Amygdala (tissue), 56 donors: ENCODE data around the gene ADAMTS9.
A peak's percentile ranks its signal among the peaks of the same experiment; 100 is the strongest.

ENCODE experiments used
- DNase-seq, 56 donors: peaks; one replicate each; lab custom pipeline; 2025; lab: John Stamatoyannopoulos, UW

The ADAMTS9 gene

DNA sequence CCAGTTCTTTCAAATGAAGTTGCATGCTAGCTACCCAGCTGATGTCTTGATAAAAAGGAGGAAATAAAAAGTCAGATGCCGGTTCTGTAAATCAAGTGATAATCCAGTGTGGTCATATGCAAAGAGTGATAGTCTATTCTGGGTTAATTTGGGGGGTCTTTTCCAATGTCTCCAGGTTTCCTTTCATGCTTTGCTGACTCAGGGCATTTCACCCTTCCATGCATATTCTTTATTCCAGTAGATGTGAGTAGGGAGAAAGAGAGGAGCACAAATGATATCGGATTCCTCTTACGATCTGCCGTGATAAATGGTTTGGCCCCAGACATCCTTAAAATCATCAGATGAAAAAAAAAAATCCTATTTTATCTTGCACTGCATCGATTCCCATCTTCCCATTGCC, 60.8 kb downstream of the ADAMTS9 start:
- DNase-seq: no peak

GRCh38 chr3:64625381-64625780, 62.4 kb downstream of the ADAMTS9 start:
- no peak for DNase-seq

GRCh38 chr3:64623125-64623524, 64.7 kb downstream of the ADAMTS9 start:
- DNase-seq: no peak

- DNase-seq: no peak
Observed at GRCh38 chr3:64621726-64622395, 65.9 kb downstream of the ADAMTS9 start.

GRCh38 chr3:64621275-64621674, 66.5 kb downstream of the ADAMTS9 start:
- DNase-seq: no peak

DNA sequence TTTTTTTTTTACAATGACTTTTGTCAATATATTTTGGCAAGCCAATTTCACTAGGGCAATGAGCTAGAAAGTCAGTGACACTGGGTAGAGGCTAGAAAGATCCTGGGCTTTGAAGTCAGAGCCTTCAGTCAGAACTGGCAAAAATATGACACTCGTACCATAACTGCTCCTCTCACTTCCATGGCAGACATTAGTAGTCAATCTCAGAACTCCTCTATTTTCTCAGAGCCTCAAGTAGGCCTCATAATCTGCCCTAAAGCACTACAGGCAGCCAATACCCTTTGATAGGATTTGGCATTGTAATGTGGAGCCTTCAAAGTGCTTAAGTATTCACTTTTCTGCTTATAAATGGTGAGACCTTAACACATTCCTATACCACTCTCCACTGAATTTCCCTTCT, 67.8 kb downstream of the ADAMTS9 start:
- no peak for DNase-seq

GRCh38 chr3:64619216-64619615, 68.6 kb downstream of the ADAMTS9 start:
- no peak for DNase-seq

GRCh38 chr3:64617610-64618009, 70.2 kb downstream of the ADAMTS9 start:
- DNase-seq: no peak

GRCh38 chr3:64616953-64617352, 70.8 kb downstream of the ADAMTS9 start:
- no peak for DNase-seq

GRCh38 chr3:64612916-64613526, 74.8 kb downstream of the ADAMTS9 start:
- no peak for DNase-seq

GRCh38 chr3:64612082-64612860, 75.5 kb downstream of the ADAMTS9 start:
- DNase-seq: no peak

DNA sequence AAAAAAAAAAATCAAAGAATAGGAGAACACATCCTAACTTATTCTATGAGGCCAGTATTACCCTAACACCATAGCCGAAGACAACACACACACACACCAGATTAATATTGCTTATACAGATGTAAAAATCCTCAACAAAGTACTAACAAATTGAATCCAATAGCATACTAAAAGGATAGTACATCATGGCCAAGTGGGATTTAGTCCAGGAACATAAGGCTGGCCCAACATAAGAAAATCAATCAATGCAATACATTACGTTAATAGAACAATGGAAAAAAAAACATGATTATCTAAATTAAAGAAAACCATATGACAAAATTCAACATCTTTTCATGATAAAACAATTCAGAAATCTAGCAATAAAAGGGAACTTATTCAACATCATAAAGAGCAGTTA, 79.1 kb downstream of the ADAMTS9 start:
- DNase-seq: no peak

GRCh38 chr3:64607032-64607551, 80.7 kb downstream of the ADAMTS9 start:
- DNase-seq: no peak

DNA sequence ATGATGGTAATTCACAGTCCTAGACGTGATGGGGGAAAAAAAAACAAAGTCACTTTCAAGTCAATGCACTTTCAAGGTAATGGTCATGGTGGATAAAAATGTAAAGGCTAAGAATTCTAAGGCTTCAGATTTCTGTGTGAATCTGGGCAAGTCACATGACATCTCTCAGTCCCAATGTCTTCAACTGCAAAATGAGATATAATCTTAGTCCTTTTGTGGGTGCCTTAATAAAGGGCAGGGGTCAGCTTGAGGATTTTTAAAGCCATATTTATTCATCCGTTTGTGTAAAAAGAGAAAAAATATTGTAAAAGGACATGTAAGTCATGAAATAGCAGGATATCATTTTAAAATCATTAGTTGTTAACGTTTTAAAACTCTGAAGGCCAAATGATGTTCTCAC, 83.5 kb downstream of the ADAMTS9 start:
- no peak for DNase-seq

- DNase-seq: no peak
Observed at GRCh38 chr3:64601824-64602223, 86.0 kb downstream of the ADAMTS9 start.

DNA sequence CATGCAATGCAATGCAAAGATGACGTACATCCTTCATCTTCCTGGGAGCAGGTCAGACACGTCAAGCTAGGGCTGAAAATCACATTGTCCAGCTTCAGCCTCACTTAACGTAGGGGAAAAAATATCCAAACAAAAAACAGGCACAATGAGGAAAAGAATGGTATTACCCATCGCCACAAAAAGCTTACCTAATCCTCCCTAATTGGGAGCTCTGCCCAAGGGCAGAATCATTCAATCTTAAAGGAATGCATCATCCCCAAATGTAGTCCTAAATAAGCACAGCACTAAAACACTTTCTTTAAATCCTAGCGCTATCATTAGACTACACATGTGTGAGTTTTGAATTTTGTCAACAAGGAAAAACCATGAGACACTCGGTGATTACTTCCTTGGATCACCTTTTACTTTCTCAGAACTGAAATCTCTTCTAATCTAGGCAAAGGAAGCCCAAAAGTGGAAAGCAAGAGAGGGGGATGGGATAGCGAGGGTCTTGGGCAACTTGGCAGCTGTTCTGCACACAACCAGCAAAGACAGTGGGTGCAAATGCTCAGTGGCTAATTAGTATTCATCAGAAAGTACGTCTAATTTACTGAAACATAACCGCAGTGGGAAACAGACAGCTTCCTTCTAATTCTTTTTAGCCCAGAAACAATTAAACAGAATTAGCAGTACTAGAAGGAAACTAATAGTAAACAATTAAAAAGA, 87.4 kb downstream of the ADAMTS9 start:
- no peak for DNase-seq

GRCh38 chr3:64599651-64600050, 88.1 kb downstream of the ADAMTS9 start:
- DNase-seq: peak in 1 of 56 donors; percentile 11

DNA sequence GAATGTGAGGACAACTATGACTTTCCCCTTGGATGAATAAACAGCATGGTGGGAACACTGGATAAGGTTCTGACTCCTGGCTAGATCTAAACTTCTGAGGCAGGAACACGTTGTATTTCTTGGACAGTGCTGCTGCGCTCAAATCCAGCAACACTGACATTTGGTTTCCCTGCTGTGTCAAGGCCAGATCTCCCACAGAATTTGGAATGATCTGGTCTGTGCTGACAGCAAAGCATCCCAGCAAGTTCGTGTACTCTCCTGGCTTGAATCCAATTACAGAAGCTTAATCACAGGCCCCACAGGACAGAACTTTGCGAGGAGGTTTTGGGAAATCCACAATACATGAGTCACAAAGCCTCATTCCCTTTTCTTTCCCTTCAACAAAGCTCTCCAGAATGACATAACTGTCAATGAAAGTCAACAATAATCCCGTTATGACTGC, 92.5 kb downstream of the ADAMTS9 start:
- DNase-seq: peak in 2 of 56 donors; percentile 2 to 34

DNA sequence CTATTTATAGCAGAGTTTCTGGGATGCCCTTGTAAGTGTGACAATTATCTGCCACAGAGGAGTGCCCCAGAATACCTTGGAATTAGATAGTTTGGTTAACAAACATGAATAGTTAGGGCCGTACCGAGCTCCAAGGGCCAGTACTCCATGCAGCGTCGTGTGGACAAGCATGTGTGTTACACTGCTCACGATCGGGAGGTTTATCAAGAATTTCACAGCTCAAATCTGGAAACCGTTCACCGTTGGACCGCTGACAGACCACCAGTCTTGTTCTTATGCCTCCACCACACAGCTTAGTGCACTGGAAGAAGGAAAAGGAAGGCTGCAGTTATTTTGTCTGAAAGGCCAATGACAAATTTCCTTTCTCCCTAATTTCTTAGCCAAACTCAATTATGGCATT, 93.7 kb downstream of the ADAMTS9 start:
- no peak for DNase-seq

DNA sequence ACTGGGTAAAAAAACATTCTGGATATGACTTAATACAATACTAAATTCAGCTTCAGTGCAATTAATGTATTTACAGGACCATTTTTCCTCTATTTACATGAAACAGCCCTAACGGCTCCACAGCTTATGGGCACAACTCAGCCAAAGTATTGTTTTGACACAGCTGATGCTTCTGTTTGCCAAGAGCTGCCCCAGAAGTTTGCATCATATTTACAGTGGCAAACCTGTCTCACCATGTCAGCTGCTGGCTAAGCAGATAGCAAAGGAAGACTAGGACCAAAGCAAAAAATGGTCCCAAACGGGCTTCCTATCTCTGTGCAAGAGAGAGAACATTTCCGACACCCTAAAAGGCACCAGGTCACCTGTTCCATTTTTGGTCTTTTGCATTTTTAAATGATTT, 94.5 kb downstream of the ADAMTS9 start:
- no peak for DNase-seq

GRCh38 chr3:64591615-64592014, 96.2 kb downstream of the ADAMTS9 start:
- DNase-seq: no peak
